ENCODE results near the gene KCTD16. TPM values are rescaled to one million over a fixed set of nuclear protein-coding genes. Genes with fewer than 3 reads are reported as not detected.

KCTD16 gene
- total and polyA plus RNA-seq, 7 experiments from 2014 or later = 0.07 to 0.22 (median 0.13) TPM; not detected in 4

DNA sequence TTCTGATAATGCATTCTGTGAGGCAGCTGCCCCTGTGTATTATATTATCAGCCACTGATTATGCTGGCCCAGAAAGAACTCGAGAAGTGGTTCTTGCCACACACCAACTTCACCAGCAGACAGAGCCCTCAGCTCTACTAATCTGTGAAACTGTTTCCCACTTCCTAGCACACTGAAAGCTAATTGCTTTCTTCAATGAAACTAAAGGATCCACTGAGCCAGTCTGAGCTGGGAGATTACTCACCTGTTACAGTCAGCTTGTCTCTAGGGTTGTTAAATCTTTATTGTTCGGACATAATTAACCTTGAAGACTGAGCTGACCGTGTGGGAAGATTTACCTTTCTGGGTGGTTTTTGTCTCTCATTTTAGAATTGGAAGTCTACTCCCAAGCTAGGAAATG is 263.2 kb downstream of the KCTD16 start:
- no peak overlapping the region for H3K27ac ChIP-seq (ENCODE audit: low read depth, low read length)
- Mint-ChIP-seq H3K4me3 (no peak overlapping the region), H3K27ac (no peak overlapping the region), H3K36me3 (no peaks in the 10 kb centered on the region), H3K9me3 (peaks cover 0 to 15% (median 6%) of the 10 kb centered on the region in 11 donors), H3K27me3 (no peaks in the 10 kb centered on the region), H3K4me1 (no peaks in the 10 kb centered on the region)
- DNase-seq (no peak), ATAC-seq (no peak)
- CTCF ChIA-PET = no interaction called here
- no peaks in the 10 kb centered on the region for H3K9me3 ChIP-seq (ENCODE audit: control insufficient read depth in 2 of 3, low read length in 3 of 3)
- H3K4me3 ChIP-seq (ENCODE audit: low read length) = no peak overlapping the region
- POLR2A ChIA-PET = no interaction called here
- H3K4me1 ChIP-seq (ENCODE audit: control insufficient read depth in 2 of 2, insufficient read depth in 2 of 2, low read length in 2 of 2) = no peaks in the 10 kb centered on the region
- H3K36me3 ChIP-seq (ENCODE audit: control insufficient read depth in 2 of 3, insufficient read depth in 3 of 3, low read length in 3 of 3) = no peaks in the 10 kb centered on the region
- intact Hi-C loops (cut with micrococcal nuclease) = no loop called here
- no peaks in the 10 kb centered on the region for H3K27me3 ChIP-seq (ENCODE audit: control insufficient read depth in 2 of 2, insufficient read depth in 2 of 2, low read length in 2 of 2)

DNA sequence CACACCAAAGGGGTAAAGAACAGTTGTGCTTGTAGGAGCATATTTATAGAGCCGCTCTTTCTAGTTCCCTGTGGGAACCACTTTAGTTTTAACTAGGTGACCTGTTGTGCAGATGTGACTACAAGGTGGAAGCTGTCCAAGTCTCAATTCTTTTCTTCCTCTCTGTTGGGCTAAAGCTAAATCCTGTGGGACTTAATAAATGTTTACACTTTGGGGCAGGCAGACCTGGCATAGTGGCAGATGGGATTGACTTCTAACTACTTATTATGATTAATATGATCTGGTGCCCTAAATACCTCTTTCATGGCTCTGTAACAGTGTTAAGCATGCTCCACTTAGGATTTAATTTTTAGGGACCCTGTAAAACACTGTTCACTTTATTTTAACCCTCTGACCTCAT is 265.3 kb downstream of the KCTD16 start:
- no peak overlapping the region for H3K27ac Mint-ChIP-seq
- DNase-seq (no peak), ATAC-seq (no peak)
- ChIA-PET CTCF (no interaction called here), POLR2A (no interaction called here)
- Histone ChIP-seq H3K9me3 (ENCODE audit: control insufficient read depth in 2 of 3, low read length in 3 of 3) (peaks cover 0 to 5% (median 0%) of the 10 kb centered on the region in 3 experiments), H3K4me3 (ENCODE audit: low read length) (no peak overlapping the region), H3K36me3 (ENCODE audit: control insufficient read depth in 2 of 3, insufficient read depth in 3 of 3, low read length in 3 of 3) (no peaks in the 10 kb centered on the region), H3K27me3 (ENCODE audit: control insufficient read depth in 2 of 2, insufficient read depth in 2 of 2, low read length in 2 of 2) (no peaks in the 10 kb centered on the region), H3K4me1 (ENCODE audit: control insufficient read depth in 2 of 2, insufficient read depth in 2 of 2, low read length in 2 of 2) (no peaks in the 10 kb centered on the region), H3K27ac (ENCODE audit: low read depth, low read length) (no peak overlapping the region)
- intact Hi-C loops (cut with micrococcal nuclease) = no loop called here
- H3K36me3 Mint-ChIP-seq = no peaks in the 10 kb centered on the region
- H3K4me3 Mint-ChIP-seq = no peak overlapping the region
- H3K27me3 Mint-ChIP-seq = no peaks in the 10 kb centered on the region
- H3K9me3 Mint-ChIP-seq = peaks cover 2 to 21% (median 11%) of the 10 kb centered on the region in 11 donors
- no peaks in the 10 kb centered on the region for H3K4me1 Mint-ChIP-seq

DNA sequence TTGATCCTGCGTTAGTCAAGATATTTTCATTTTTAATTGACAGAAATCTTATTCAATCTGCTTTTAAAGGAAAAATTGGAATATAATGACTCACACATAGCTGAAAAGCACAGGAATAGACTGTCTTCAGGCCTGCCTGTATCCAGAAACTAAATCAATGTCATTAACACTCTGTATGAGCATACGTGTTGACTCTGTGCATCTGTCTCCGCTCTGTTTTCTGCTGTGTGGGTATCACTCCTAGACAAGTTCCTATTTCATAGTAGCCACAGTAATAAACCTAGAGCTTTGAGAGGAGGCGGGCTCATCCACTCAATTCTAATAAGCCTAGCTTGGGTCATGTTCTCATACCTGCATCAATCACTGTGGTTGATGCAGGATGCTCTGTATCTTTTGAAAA is 267.6 kb downstream of the KCTD16 start:
- H3K4me1 Mint-ChIP-seq = no peaks in the 10 kb centered on the region
- no peaks in the 10 kb centered on the region for H3K27me3 Mint-ChIP-seq
- H3K36me3 Mint-ChIP-seq = peaks cover 0 to 4% (median 0%) of the 10 kb centered on the region in 5 donors

DNA sequence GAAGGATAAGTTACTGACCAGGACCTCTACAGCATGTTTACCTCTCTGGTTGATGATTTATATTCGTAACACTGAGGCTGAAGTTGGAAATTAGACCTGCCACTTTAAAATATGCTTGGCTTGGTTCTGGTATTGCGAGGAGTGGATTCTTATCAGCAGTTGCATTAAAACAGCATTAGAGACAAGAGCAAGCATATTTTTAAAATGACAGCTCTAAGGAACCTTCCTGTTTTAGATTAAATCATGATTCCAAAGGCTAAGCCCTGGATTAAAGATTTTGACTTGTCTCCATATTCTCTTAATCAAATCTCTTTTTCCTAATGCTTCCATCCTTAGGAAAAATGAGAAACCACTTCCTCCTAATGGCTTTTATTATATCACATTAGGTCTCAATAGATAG is 277.8 kb downstream of the KCTD16 start:
- intact Hi-C loops (cut with micrococcal nuclease) = no loop called here
- DNase-seq (no peak), ATAC-seq (no peak)
- Mint-ChIP-seq H3K36me3 (peaks cover 0 to 3% (median 0%) of the 10 kb centered on the region in 5 donors), H3K4me1 (no peaks in the 10 kb centered on the region), H3K4me3 (no peak overlapping the region), H3K27ac (no peak overlapping the region), H3K27me3 (no peaks in the 10 kb centered on the region), H3K9me3 (peaks cover 0 to 22% (median 8%) of the 10 kb centered on the region in 11 donors)
- H3K27ac ChIP-seq (ENCODE audit: low read depth, low read length) = no peak overlapping the region
- no peaks in the 10 kb centered on the region for H3K27me3 ChIP-seq (ENCODE audit: control insufficient read depth in 2 of 2, insufficient read depth in 2 of 2, low read length in 2 of 2)
- H3K36me3 ChIP-seq (ENCODE audit: control insufficient read depth in 2 of 3, insufficient read depth in 3 of 3, low read length in 3 of 3) = no peaks in the 10 kb centered on the region
- ChIA-PET CTCF (interaction anchor here (0.6 kb wide), 1 partner anchor 65 kb away, joined by 4 read pairs; no protein-coding TSS in a partner anchor), POLR2A (no interaction called here)
- H3K9me3 ChIP-seq (ENCODE audit: control insufficient read depth in 2 of 3, low read length in 3 of 3) = no peaks in the 10 kb centered on the region
- H3K4me1 ChIP-seq (ENCODE audit: control insufficient read depth in 2 of 2, insufficient read depth in 2 of 2, low read length in 2 of 2) = no peaks in the 10 kb centered on the region
- H3K4me3 ChIP-seq (ENCODE audit: low read length) = no peak overlapping the region

More for the DNA sequence above, 267.6 kb downstream of the KCTD16 start:
- intact Hi-C loops (cut with micrococcal nuclease) = no loop called here
- peaks cover 9 to 35% (median 18%) of the 10 kb centered on the region in 11 donors for H3K9me3 Mint-ChIP-seq
- ChIA-PET CTCF (no interaction called here), POLR2A (no interaction called here)
- Histone ChIP-seq H3K27me3 (ENCODE audit: control insufficient read depth in 2 of 2, insufficient read depth in 2 of 2, low read length in 2 of 2) (no peaks in the 10 kb centered on the region), H3K4me3 (ENCODE audit: low read length) (no peak overlapping the region), H3K9me3 (ENCODE audit: control insufficient read depth in 2 of 3, low read length in 3 of 3) (peaks cover 0 to 17% (median 0%) of the 10 kb centered on the region in 3 experiments), H3K27ac (ENCODE audit: low read depth, low read length) (no peak overlapping the region), H3K36me3 (ENCODE audit: control insufficient read depth in 2 of 3, insufficient read depth in 3 of 3, low read length in 3 of 3) (no peaks in the 10 kb centered on the region), H3K4me1 (ENCODE audit: control insufficient read depth in 2 of 2, insufficient read depth in 2 of 2, low read length in 2 of 2) (no peaks in the 10 kb centered on the region)
- no peak overlapping the region for H3K27ac Mint-ChIP-seq
- no peak overlapping the region for H3K4me3 Mint-ChIP-seq
- DNase-seq = no peak
- no peak for ATAC-seq

DNA sequence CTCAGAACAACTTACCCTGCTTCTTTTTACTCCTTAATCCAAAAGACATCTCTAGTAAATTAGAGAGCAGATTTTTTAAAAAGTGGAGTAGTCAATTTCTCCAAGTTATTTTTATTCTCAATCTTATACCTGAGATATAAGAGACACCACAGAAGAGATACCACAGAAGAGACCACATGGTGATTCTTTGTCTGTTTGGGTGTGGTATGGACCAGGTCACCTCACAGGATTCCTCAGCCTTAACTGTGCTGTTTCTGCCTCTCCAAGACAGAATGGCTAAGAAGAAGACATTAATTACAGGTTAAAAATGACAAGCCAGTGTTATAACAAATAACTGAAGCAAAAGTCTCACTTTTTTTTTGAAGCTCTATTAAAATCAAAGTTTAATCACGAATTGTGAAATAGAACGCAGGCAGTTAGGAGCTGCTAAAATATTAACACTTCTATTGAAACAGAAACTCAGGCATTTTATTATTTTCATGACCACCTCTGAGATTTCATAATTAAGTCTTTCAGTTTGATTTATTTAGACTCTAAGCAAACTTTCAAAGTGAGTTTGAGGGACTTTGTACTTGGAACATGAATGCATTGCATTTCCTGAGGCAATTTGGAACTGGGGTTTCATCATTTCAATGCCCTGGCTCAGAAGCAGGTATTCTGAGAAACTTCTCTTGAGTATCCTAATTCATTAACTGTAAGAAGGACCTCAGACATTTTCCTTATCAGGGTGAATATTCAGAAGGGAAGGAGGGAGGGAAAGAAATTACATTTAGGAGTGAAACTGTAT is 280.7 kb downstream of the KCTD16 start:
- ATAC-seq = no peak

DNA sequence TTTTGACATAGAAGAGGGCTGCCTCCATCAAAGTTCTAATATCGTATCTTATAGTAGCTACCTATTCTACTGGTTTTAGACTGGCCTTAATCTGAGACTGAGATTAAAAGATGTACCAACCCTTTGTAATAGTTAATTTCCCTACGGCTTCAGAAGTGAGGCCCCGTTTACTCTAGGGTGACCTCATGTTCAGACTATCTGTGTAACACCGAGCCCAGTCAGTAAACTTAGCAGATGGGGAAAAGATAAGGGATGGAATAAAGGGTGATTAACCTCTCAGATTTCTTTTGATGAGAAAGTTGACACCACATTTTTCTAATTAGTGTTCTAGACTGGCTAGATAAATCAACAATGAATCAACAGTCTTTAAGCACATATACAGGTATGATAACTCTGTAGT is 283.1 kb downstream of the KCTD16 start:
- no peak overlapping the region for H3K4me3 Mint-ChIP-seq
- H3K27ac Mint-ChIP-seq = no peak overlapping the region
- no peak overlapping the region for H3K4me3 ChIP-seq (ENCODE audit: low read length)
- H3K27ac ChIP-seq (ENCODE audit: low read depth, low read length) = no peak overlapping the region
- CTCF ChIA-PET = no interaction called here
- DNase-seq (no peak), ATAC-seq (no peak)
- no peaks in the 10 kb centered on the region for H3K27me3 ChIP-seq (ENCODE audit: control insufficient read depth in 2 of 2, insufficient read depth in 2 of 2, low read length in 2 of 2)
- no peaks in the 10 kb centered on the region for H3K36me3 Mint-ChIP-seq
- intact Hi-C loops (cut with micrococcal nuclease) = no loop called here
- no peaks in the 10 kb centered on the region for H3K36me3 ChIP-seq (ENCODE audit: control insufficient read depth in 2 of 3, insufficient read depth in 3 of 3, low read length in 3 of 3)
- H3K4me1 Mint-ChIP-seq = no peaks in the 10 kb centered on the region
- POLR2A ChIA-PET = no interaction called here
- no peaks in the 10 kb centered on the region for H3K4me1 ChIP-seq (ENCODE audit: control insufficient read depth in 2 of 2, insufficient read depth in 2 of 2, low read length in 2 of 2)
- no peaks in the 10 kb centered on the region for H3K9me3 ChIP-seq (ENCODE audit: control insufficient read depth in 2 of 3, low read length in 3 of 3)
- H3K27me3 Mint-ChIP-seq = no peaks in the 10 kb centered on the region
- peaks cover 0 to 12% (median 4%) of the 10 kb centered on the region in 11 donors for H3K9me3 Mint-ChIP-seq

More for the DNA sequence above, 280.7 kb downstream of the KCTD16 start:
- DNase-seq = no peak
- no peak overlapping the region for H3K4me3 ChIP-seq (ENCODE audit: low read length)
- H3K27me3 ChIP-seq (ENCODE audit: control insufficient read depth in 2 of 2, insufficient read depth in 2 of 2, low read length in 2 of 2) = no peaks in the 10 kb centered on the region
- intact Hi-C loops (cut with micrococcal nuclease) = no loop called here
- H3K27ac ChIP-seq (ENCODE audit: low read depth, low read length) = no peak overlapping the region
- Mint-ChIP-seq H3K36me3 (no peaks in the 10 kb centered on the region), H3K27me3 (no peaks in the 10 kb centered on the region), H3K4me3 (no peak overlapping the region), H3K27ac (no peak overlapping the region), H3K9me3 (peaks cover 0 to 11% (median 3%) of the 10 kb centered on the region in 11 donors), H3K4me1 (no peaks in the 10 kb centered on the region)
- no peaks in the 10 kb centered on the region for H3K9me3 ChIP-seq (ENCODE audit: control insufficient read depth in 2 of 3, low read length in 3 of 3)
- H3K36me3 ChIP-seq (ENCODE audit: control insufficient read depth in 2 of 3, insufficient read depth in 3 of 3, low read length in 3 of 3) = no peaks in the 10 kb centered on the region
- no peaks in the 10 kb centered on the region for H3K4me1 ChIP-seq (ENCODE audit: control insufficient read depth in 2 of 2, insufficient read depth in 2 of 2, low read length in 2 of 2)
- CTCF ChIA-PET = no interaction called here
- POLR2A ChIA-PET = no interaction called here

DNA sequence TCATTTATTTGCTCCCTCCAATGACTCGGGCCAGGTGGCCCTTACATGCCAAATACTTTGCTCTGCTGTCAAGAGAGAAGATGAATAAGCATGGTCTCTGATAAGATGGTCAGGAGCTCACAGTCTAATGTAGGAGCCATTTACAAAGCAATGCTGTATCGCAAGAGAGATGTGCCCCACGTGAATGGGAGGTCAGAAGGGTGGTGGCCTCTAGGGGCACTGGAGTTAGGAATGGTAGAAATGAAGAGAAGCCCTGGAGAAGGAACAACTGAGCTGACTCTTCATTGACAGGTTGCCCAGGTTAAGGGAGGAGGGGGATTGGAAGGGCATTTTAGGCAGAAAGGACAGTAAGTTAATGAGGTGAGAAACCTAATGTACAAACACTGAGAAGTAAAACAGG is 286.5 kb downstream of the KCTD16 start:
- Histone ChIP-seq H3K36me3 (ENCODE audit: control insufficient read depth in 2 of 3, insufficient read depth in 3 of 3, low read length in 3 of 3) (no peaks in the 10 kb centered on the region), H3K4me3 (ENCODE audit: low read length) (no peak overlapping the region), H3K27me3 (ENCODE audit: control insufficient read depth in 2 of 2, insufficient read depth in 2 of 2, low read length in 2 of 2) (no peaks in the 10 kb centered on the region), H3K9me3 (ENCODE audit: control insufficient read depth in 2 of 3, low read length in 3 of 3) (no peaks in the 10 kb centered on the region), H3K27ac (ENCODE audit: low read depth, low read length) (no peak overlapping the region), H3K4me1 (ENCODE audit: control insufficient read depth in 2 of 2, insufficient read depth in 2 of 2, low read length in 2 of 2) (no peaks in the 10 kb centered on the region)
- ATAC-seq (no peak), DNase-seq (no peak)
- Mint-ChIP-seq H3K9me3 (peaks cover 0 to 22% (median 10%) of the 10 kb centered on the region in 11 donors), H3K27me3 (no peaks in the 10 kb centered on the region), H3K4me3 (no peak overlapping the region), H3K27ac (peak overlapping the region in 1 of 9 donors; percentile 23), H3K4me1 (no peaks in the 10 kb centered on the region), H3K36me3 (no peaks in the 10 kb centered on the region)
- POLR2A ChIA-PET = no interaction called here
- CTCF ChIA-PET = no interaction called here
- intact Hi-C loops (cut with micrococcal nuclease) = no loop called here

Data from naive thymus-derived CD4-positive, alpha-beta T cell (primary cell).